Hepatocyte (in vitro differentiated cells): ENCODE measurements around the gene KIAA1671.

ENCODE experiments used
- CTCF ChIP-seq: fragments of 200-600 bp; sonication (generic); IDR thresholded peaks from 2 replicates; pipeline ENCODE4 v1.5.1; 2016; ENCODE audit warnings: antibody characterized with exemption, mild to moderate bottlenecking; ENCODE audit not compliant: poor library complexity
- EZH2 ChIP-seq: fragments of 200-600 bp; sonication (generic); IDR thresholded peaks from 2 replicates; pipeline ENCODE4 v1.6.1; 2016; ENCODE audit warnings: antibody characterized with exemption, mild to moderate bottlenecking, borderline replicate concordance
- EZH2phosphoT487 ChIP-seq: fragments of 200-600 bp; sonication (generic); IDR thresholded peaks from one replicate; pipeline ENCODE4 v1.6.1; 2018; ENCODE audit warnings: antibody characterized with exemption, mild to moderate bottlenecking, low read depth, moderate library complexity; ENCODE audit not compliant: unreplicated experiment, severe bottlenecking

- no peak for TF ChIP-seq CTCF
- no peak for TF ChIP-seq EZH2phosphoT487
- TF ChIP-seq EZH2: no peak
Observed at GRCh38 chr22:25035715-25036114, 83.2 kb downstream of the KIAA1671 start.
